PC-3 (cell line): ENCODE results near the gene DAB1.

Experiments used
- EZH2 ChIP-seq: fragments of 300-600 bp; sonication (generic); IDR thresholded peaks from one replicate; pipeline ENCODE4 v1.6.1; 2017; ENCODE audit warnings: antibody characterized with exemption, mild to moderate bottlenecking, low read length; ENCODE audit not compliant: unreplicated experiment
- EZH2phosphoT487 ChIP-seq: fragments of 300-600 bp; sonication (generic); IDR thresholded peaks from 2 replicates; pipeline ENCODE4 v1.6.1; 2018; ENCODE audit warnings: mild to moderate bottlenecking, antibody characterized with exemption, low read length, borderline replicate concordance
- TF ChIP-seq, protein P1 (sequence below): fragments of 300-600 bp; sonication (generic); conservative IDR thresholded peaks from 2 replicates; pipeline ENCODE4 v1.5.1; 2017; ENCODE audit warnings: antibody characterized with exemption, low read depth, mild to moderate bottlenecking, low read length

DNA sequence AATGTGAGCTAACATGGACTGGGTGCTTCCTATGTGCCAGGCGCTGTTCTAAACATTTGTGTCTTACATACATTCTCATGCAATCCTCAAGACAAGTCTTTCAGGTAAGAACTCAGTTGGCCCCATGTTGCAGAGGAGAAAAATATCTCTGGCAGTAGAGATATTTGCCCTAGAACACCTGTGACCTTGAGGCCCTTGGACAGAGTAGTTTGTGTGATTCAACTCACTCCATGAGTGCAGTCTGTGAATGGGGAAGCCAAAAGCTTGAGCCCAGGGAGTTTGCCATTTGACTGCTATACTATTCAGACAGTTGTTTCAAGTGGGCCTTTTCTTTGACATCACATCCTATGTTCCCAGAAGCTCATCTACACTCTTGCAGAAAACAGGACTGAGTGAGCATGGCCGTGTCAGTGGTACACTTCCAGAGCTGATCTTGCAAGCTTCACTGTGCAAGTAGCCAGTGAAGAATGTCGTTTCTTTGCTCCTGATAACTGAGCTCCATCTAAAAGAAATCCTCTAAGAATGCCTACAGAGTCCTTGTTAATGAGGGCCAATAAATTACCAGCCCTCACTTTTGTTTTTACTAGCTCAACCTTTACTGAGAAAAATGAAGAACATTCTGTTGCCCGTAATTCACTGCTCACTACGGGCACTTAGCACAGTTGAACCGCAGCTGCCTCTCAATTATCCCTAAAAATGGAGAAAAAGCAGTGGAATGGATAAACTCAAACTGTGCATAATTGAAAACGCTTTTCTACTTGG is 359.3 kb downstream of the DAB1 start:
- TF ChIP-seq, protein P1, sequence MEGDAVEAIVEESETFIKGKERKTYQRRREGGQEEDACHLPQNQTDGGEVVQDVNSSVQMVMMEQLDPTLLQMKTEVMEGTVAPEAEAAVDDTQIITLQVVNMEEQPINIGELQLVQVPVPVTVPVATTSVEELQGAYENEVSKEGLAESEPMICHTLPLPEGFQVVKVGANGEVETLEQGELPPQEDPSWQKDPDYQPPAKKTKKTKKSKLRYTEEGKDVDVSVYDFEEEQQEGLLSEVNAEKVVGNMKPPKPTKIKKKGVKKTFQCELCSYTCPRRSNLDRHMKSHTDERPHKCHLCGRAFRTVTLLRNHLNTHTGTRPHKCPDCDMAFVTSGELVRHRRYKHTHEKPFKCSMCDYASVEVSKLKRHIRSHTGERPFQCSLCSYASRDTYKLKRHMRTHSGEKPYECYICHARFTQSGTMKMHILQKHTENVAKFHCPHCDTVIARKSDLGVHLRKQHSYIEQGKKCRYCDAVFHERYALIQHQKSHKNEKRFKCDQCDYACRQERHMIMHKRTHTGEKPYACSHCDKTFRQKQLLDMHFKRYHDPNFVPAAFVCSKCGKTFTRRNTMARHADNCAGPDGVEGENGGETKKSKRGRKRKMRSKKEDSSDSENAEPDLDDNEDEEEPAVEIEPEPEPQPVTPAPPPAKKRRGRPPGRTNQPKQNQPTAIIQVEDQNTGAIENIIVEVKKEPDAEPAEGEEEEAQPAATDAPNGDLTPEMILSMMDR = no peak
- TF ChIP-seq EZH2 (no peak), EZH2phosphoT487 (no peak)
